Activated T-cell treated with anti-CD3 and anti-CD28 coated beads, Interleukin-2, amount 50 U/mL, for 24 hours (primary cell): Measurements from ENCODE around the gene OR2AK2.
"Not testable (repeated sequence)": the region's sequence is repeated elsewhere in the genome, so short reads cannot be mapped to it uniquely, and the experiment has no call there.

Experiments
- DNase-seq: peaks from one replicate; pipeline ENCODE4 v3.0.0-alpha.2; 2020
- H3K27ac Mint-ChIP-seq: 2 replicates; pipeline ENCODE4 v1.8.0; 2020; ENCODE audit warnings: mild to moderate bottlenecking, mixed read lengths
- H3K27me3 Mint-ChIP-seq: 2 replicates; pipeline ENCODE4 v1.8.0; 2020; ENCODE audit warnings: mixed read lengths
- H3K36me3 Mint-ChIP-seq: 2 replicates; pipeline ENCODE4 v1.8.0; 2020; ENCODE audit warnings: low read depth, mixed read lengths
- H3K4me1 Mint-ChIP-seq: 2 replicates; pipeline ENCODE4 v1.8.0; 2020; ENCODE audit warnings: low read depth, mixed read lengths
- H3K4me3 Mint-ChIP-seq: 2 replicates; pipeline ENCODE4 v1.8.0; 2020; ENCODE audit warnings: mild to moderate bottlenecking, moderate library complexity, mixed read lengths
- H3K9me3 Mint-ChIP-seq: 2 replicates; pipeline ENCODE4 v1.8.0; 2020; ENCODE audit warnings: mixed read lengths

OR2AK2 gene, protein sequence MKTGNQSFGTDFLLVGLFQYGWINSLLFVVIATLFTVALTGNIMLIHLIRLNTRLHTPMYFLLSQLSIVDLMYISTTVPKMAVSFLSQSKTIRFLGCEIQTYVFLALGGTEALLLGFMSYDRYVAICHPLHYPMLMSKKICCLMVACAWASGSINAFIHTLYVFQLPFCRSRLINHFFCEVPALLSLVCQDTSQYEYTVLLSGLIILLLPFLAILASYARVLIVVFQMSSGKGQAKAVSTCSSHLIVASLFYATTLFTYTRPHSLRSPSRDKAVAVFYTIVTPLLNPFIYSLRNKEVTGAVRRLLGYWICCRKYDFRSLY

DNA sequence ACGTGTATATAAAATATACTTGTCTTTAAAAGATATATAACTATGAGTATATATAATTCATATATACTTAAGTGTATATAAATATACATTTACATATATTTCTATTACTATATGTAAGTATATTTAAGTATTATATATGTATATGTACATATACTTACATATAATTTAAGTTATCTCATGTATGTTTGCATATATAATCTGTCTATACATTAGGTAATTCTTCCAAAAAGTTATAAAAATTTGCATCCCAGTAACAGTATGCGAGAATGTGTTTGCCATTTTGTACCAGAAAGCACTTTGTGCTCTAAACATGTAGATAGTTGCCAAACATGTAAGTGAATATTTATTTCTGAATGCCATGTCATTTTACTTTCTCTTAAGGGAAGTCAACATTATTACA, at the start of gene OR2AK2:
OR2AK2 (plus strand) TSS at position 301 of the 400 bp plus-strand sequence. CDS start 144 bp downstream, outside the sequence.
- Mint-ChIP-seq H3K27me3 (no peaks in the 10 kb centered on the region), H3K9me3 (no peaks in the 10 kb centered on the region), H3K36me3 (no peaks in the 10 kb centered on the region), H3K27ac (no peak within 1 kb of the TSS), H3K4me1 (peaks cover 5% of the 10 kb centered on the region), H3K4me3 (no peak within 1 kb of the TSS)
- no peak for DNase-seq

DNA sequence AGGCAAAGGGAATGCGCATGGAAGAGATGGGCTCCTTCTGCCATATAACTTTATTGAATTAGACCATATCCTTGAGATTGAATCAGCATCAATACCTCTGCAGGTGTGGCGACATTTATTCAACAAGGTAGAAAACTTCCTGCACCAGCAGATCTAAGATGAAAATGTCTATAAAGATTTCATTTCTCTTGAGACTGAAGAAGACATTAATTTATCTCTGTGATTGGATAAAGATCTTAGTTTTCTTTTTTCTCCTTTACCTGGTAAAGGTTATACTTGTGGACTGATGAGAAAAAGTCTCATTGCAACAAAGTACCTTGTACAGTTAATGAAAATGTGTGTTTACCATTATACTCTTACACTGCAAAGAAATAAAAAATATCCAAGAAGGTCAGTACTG, 45.1 kb upstream of the OR2AK2 start, which contains the start of gene OR2T8:
OR2T8 (plus strand) TSS at position 301 of the 400 bp plus-strand sequence. CDS start 766 bp downstream, outside the sequence.
- H3K4me1 Mint-ChIP-seq = no peaks in the 10 kb centered on the region
- H3K27me3 Mint-ChIP-seq = peaks cover 13% of the 10 kb centered on the region
- no peaks in the 10 kb centered on the region for H3K36me3 Mint-ChIP-seq
- no peak within 1 kb of the TSS for H3K4me3 Mint-ChIP-seq
- DNase-seq = no peak
- H3K9me3 Mint-ChIP-seq = no peaks in the 10 kb centered on the region
- no peak within 1 kb of the TSS for H3K27ac Mint-ChIP-seq

DNA sequence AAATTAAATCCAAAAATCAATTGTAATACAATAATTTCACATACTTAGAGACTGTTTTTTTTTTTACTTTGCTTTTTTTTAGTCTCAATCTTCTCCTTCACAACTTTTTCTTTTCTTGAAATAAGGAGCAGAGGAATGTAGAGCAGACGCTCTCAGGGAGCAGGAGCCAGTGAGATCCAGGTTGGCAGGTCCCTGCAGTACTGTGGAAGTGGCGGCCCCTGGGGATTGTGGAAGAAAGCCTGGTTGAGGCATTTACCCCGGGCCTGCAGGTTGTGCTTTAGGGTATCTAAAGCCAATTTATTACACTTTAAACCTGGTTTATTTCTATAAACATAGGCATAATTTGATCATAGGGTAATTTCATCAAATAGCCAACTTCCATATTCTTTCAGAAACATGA, 41.1 kb upstream of the OR2AK2 start:
- DNase-seq = no peak
- H3K27ac Mint-ChIP-seq = no peak overlapping the region
- H3K4me3 Mint-ChIP-seq = no peak overlapping the region
- H3K27me3 Mint-ChIP-seq = no peaks in the 10 kb centered on the region
- no peaks in the 10 kb centered on the region for H3K36me3 Mint-ChIP-seq
- no peaks in the 10 kb centered on the region for H3K4me1 Mint-ChIP-seq
- H3K9me3 Mint-ChIP-seq = no peaks in the 10 kb centered on the region

DNA sequence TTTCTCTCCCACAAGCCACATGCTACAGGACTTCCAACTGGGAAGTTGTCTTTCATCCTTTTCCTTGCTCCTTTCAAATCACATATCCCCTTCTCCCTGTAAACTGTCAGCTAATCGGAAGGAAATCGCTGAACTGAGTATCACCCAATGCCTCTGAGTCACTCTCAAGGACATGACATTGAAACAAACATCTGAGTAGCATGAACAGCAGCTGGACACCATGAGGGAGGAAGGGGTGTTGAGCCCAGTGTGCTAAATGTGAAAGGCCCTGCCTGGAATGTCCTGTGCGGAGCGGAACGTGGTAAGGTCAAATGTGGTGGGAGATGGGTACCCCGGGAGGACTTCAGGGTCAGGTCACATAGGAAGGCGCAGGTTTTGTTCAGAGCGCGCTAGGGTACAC, 40.2 kb upstream of the OR2AK2 start, which contains the start of gene OR2AJ1:
OR2AJ1 (plus strand) TSS at position 22 of the 400 bp plus-strand sequence. CDS start 8,880 bp downstream, outside the sequence.
- Mint-ChIP-seq H3K4me3 (no peak within 1 kb of the TSS), H3K9me3 (no peaks in the 10 kb centered on the region), H3K36me3 (no peaks in the 10 kb centered on the region), H3K4me1 (no peaks in the 10 kb centered on the region), H3K27ac (no peak within 1 kb of the TSS), H3K27me3 (no peaks in the 10 kb centered on the region)
- no peak for DNase-seq

DNA sequence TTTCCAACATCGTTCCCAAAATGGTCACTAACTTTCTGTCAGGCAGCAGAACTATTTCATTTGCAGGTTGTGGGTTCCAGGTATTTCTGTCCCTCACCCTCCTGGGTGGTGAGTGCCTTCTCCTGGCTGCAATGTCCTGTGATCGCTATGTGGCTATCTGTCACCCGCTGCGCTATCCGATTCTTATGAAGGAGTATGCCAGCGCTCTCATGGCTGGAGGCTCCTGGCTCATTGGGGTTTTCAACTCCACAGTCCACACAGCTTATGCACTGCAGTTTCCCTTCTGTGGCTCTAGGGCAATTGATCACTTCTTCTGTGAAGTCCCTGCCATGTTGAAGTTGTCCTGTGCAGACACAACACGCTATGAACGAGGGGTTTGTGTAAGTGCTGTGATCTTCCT, 31.0 kb upstream of the OR2AK2 start:
- no peaks in the 10 kb centered on the region for H3K4me1 Mint-ChIP-seq
- no peak for DNase-seq
- no peak overlapping the region for H3K4me3 Mint-ChIP-seq
- peaks cover 1% of the 10 kb centered on the region for H3K36me3 Mint-ChIP-seq
- H3K9me3 Mint-ChIP-seq = peaks cover 12% of the 10 kb centered on the region
- no peaks in the 10 kb centered on the region for H3K27me3 Mint-ChIP-seq
- H3K27ac Mint-ChIP-seq = no peak overlapping the region

DNA sequence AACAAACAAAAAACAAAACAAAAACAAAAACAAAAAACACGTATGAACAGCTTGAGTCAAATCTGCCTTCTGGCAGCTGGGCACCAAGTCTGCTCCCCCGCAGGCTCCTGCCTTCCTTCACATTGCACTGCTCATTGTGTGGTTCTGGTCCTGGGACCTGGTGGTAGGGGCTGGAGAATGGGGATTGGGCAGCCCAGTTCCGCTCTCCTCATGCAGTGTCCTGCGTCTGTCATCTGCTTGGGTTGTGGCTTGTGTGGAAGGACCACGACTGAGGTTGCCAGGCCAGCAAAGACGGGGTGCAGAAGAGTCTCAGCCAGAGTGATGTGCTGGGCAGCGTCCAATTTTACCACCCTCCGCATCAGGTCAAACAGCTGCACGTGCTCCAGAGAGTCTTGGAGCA, 29.3 kb upstream of the OR2AK2 start:
- no peak for DNase-seq
- Mint-ChIP-seq H3K4me1 (no peaks in the 10 kb centered on the region), H3K36me3 (peaks cover 1% of the 10 kb centered on the region), H3K9me3 (peaks cover 12% of the 10 kb centered on the region), H3K27ac (no peak overlapping the region), H3K4me3 (no peak overlapping the region), H3K27me3 (no peaks in the 10 kb centered on the region)

DNA sequence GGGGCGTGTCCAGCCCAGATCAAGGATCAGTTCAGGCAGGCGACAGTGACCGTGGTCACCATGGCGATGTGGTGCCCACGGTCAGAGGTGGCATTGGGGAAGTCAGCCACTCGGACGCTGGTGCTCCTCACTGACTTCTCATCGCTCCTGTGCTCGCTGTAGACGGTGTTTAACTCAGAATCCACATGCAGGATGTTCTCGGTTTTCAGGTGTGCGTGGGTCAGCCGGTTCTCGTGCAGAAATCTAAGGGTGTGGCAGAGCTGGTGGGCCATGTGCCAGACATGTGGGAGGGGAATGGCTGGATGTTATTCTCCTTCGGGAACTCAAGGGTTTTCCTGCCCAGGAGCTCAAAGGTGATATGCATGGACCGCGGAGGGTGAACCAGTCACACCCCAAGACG, 28.6 kb upstream of the OR2AK2 start:
- DNase-seq = no peak
- Mint-ChIP-seq H3K4me1 (no peaks in the 10 kb centered on the region), H3K36me3 (peaks cover 1% of the 10 kb centered on the region), H3K9me3 (peaks cover 12% of the 10 kb centered on the region), H3K27me3 (no peaks in the 10 kb centered on the region), H3K27ac (no peak overlapping the region), H3K4me3 (no peak overlapping the region)

DNA sequence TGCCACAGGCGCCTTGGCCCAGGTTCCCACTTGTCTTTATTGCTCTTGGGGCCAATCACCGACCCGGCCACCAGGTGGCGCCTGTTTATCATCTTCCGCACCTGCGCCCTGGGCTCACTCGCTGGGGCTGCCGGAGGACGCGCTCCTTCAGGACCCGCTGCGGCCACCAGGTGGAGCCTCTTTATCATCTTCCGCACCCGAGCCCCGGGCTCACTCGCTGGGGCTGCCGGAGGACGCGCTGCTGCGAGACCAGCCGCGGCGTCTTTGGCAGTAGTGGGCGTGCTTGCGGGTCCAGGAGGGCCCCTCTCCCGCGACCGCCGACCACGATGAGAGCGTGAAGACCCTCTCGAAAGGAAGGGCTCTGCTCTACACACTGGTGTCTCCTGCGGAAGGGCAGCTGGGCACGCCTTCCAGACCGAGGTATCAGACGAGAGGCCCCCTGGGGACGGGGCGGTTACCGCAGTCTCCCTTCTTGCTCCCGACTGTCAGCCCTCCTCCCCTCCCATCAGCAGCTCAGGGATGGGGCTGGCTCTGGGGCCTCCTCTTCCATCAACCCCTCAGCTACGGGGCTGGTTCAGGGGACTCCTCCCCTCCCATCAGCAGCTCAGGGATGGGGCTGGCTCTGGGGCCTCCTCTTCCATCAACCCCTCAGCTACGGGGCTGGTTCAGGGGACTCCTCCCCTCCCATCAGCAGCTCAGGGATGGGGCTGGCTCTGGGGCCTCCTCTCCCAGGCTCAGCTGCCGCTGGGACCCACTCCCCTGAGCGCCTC, 27.9 kb upstream of the OR2AK2 start:
- not testable (repeated sequence) for H3K36me3 Mint-ChIP-seq, H3K27me3 Mint-ChIP-seq, H3K4me1 Mint-ChIP-seq
- peaks cover 12% of the 10 kb centered on the region for H3K9me3 Mint-ChIP-seq
- H3K27ac Mint-ChIP-seq = peak overlapping the region; percentile 76
- H3K4me3 Mint-ChIP-seq = peak overlapping the region; percentile 81
- peak; percentile 95 for DNase-seq

DNA sequence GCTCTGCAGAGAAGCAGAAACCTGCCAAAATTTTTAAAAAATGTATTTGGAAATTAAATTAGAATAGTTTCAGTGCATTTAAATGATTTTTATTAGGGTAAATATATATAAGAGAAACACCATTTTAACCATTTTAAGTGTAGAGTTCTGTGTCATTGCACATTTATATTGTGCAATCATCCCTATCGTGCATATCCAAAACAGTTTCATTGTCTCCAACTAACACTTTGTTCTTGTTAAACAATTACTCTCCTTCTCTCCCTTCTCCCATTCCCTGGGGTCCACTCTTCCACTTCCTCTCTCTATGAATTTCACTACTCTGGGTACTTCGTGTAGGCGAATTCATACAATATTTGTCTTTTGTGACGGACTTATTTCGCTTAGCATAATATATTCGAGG, 22.4 kb upstream of the OR2AK2 start:
- H3K27me3 Mint-ChIP-seq = no peaks in the 10 kb centered on the region
- H3K36me3 Mint-ChIP-seq = no peaks in the 10 kb centered on the region
- H3K9me3 Mint-ChIP-seq = no peaks in the 10 kb centered on the region
- no peak overlapping the region for H3K4me3 Mint-ChIP-seq
- H3K27ac Mint-ChIP-seq = no peak overlapping the region
- H3K4me1 Mint-ChIP-seq = no peaks in the 10 kb centered on the region
- no peak for DNase-seq

DNA sequence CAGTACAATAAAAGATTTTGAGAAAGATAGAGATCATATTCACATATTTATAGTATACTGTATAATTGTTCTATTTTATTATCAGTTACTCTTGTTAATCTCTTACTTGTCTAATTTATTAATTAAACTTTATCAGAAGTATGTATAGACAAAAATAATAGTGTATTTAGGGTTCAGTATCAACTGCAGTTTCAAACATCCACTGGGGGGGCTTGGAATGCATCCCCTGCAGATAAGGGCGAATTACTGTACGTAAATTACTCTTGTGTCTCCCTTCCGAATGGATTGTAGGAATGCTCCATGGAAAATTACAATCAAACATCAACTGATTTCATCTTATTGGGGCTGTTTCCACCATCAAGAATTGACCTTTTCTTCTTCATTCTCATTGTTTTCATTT, 16.5 kb upstream of the OR2AK2 start, which contains the start of gene OR2L8:
OR2L8 (plus strand) TSS at position 301 of the 400 bp plus-strand sequence; CDS start at position 301, 0 bp downstream.
- Mint-ChIP-seq H3K27ac (no peak within 1 kb of the TSS), H3K9me3 (peaks cover 5% of the 10 kb centered on the region), H3K36me3 (no peaks in the 10 kb centered on the region), H3K4me3 (no peak within 1 kb of the TSS), H3K27me3 (no peaks in the 10 kb centered on the region), H3K4me1 (no peaks in the 10 kb centered on the region)
- no peak for DNase-seq

DNA sequence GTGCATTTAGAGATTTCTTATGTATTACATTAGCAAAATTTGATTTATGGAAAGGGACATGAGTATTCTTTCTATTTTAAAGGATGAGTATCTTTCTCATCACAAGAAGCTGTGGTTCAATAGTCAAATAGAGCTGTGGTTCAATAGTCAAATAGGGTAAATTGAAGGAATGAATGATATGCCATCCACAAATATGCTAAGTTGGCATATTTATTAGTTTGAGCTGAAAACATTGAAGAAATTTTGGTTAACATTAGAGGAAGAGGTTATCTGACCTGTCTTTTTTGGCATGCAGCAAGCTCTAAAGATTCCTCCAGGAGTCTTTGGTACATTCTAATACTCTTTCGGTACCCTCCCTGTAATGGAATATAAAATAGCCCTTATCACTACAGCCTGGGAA, 11.6 kb upstream of the OR2AK2 start:
- DNase-seq = no peak
- no peaks in the 10 kb centered on the region for H3K36me3 Mint-ChIP-seq
- peaks cover 14% of the 10 kb centered on the region for H3K9me3 Mint-ChIP-seq
- no peaks in the 10 kb centered on the region for H3K4me1 Mint-ChIP-seq
- no peak overlapping the region for H3K27ac Mint-ChIP-seq
- H3K27me3 Mint-ChIP-seq = no peaks in the 10 kb centered on the region
- no peak overlapping the region for H3K4me3 Mint-ChIP-seq

DNA sequence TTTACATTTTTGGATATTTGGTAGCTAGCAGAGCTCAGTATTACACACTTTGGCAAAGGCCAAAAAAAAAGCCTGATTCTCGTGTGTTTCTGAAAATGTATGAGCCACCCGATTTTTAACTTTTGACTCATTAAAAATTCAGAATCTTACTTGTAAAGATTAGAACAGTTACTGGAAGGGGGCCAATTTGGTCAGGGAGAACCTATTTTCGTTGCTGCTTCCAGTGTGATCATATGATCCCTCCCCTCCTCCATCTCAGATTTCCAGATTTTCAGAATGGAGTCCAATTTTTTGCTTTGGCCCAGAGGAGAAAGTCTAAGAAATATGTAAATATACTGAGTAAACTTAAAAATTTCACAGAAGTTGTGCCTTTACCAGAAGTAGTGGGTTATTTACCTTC, 3.2 kb upstream of the OR2AK2 start:
- Mint-ChIP-seq H3K36me3 (no peaks in the 10 kb centered on the region), H3K27ac (no peak overlapping the region), H3K27me3 (no peaks in the 10 kb centered on the region), H3K4me3 (no peak overlapping the region), H3K9me3 (peaks cover 9% of the 10 kb centered on the region), H3K4me1 (peaks cover 5% of the 10 kb centered on the region)
- no peak for DNase-seq

DNA sequence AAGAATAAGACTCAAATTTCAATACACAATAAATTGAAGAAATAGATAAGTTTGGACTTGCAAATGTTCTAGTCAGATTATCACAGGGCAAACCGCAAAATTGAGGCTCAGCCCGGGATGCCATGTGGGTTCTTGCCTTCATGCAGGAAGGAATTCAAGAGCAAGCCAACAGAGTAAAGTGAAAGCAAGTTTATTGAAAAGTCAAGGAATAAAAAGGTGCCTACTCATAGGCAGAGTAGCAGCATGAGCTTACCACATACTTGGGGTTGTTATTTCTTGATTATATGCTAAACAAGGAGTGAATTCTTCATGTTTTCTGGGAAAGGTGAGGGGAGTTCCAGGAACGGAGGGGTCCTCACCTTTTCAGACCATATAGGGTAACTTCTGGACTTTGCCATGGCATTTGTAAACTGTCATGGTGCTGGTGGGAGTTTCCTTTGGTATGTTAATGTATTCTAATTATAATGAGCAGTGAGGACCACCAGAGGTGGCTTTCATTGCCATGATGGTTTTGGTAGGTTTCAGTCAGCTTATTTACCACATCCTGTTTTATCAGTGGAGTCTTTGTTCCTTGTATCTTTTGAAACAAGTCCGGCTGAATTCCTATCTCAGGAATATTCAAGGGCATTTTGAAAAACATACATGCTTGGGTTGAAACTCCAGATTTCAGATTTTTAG, 2.0 kb upstream of the OR2AK2 start:
- Mint-ChIP-seq H3K4me3 (no peak overlapping the region), H3K27ac (no peak overlapping the region), H3K4me1 (peaks cover 5% of the 10 kb centered on the region), H3K36me3 (no peaks in the 10 kb centered on the region), H3K9me3 (peaks cover 2% of the 10 kb centered on the region), H3K27me3 (no peaks in the 10 kb centered on the region)
- no peak for DNase-seq

DNA sequence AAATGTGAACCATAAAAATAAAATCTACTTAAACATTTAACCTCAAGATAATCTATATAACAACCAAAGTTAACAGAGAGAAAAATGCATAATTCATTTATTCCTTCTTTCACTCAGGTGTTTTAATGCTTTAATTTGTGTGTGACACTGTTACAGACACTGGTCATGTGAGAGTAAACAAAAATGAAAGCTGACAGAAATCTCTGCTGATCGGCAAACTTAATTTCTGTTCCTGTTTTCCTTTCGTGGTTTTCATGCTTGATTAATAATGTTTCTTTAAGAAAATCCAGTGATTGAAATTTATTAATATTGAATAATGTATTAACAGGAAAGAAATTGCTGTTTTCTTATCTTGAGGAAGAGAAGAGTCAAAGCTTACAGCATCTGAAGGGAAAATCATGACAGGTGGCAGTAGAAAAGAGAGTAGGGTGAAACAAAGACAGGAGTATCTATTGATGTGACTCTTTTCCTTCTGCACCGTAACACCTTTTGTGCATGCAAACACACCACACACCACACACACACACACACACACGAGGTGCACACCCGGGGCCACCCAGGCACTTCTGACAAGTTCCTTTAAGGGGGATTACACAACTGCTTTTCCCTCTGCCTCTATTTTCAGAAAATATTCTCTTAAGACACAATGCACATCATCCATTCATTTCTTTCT, 1.6 kb downstream of the OR2AK2 start:
- Mint-ChIP-seq H3K27ac (no peak overlapping the region), H3K4me3 (no peak overlapping the region), H3K36me3 (no peaks in the 10 kb centered on the region), H3K4me1 (peaks cover 5% of the 10 kb centered on the region), H3K27me3 (no peaks in the 10 kb centered on the region), H3K9me3 (no peaks in the 10 kb centered on the region)
- DNase-seq = no peak
